NCI-H1694 treated with DMSO at 0.1 percent for 48 hours (cell line): Measurements from ENCODE around the gene CDKN2B.
"Not testable (repeated sequence)": the region's sequence is repeated elsewhere in the genome, so short reads cannot be mapped to it uniquely, and the experiment has no call there.

ENCODE experiments used
- DNase-seq: peaks from one replicate; lab custom pipeline; 2025; lab: John Stamatoyannopoulos, UW

CDKN2B gene, protein sequence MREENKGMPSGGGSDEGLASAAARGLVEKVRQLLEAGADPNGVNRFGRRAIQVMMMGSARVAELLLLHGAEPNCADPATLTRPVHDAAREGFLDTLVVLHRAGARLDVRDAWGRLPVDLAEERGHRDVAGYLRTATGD

DNA sequence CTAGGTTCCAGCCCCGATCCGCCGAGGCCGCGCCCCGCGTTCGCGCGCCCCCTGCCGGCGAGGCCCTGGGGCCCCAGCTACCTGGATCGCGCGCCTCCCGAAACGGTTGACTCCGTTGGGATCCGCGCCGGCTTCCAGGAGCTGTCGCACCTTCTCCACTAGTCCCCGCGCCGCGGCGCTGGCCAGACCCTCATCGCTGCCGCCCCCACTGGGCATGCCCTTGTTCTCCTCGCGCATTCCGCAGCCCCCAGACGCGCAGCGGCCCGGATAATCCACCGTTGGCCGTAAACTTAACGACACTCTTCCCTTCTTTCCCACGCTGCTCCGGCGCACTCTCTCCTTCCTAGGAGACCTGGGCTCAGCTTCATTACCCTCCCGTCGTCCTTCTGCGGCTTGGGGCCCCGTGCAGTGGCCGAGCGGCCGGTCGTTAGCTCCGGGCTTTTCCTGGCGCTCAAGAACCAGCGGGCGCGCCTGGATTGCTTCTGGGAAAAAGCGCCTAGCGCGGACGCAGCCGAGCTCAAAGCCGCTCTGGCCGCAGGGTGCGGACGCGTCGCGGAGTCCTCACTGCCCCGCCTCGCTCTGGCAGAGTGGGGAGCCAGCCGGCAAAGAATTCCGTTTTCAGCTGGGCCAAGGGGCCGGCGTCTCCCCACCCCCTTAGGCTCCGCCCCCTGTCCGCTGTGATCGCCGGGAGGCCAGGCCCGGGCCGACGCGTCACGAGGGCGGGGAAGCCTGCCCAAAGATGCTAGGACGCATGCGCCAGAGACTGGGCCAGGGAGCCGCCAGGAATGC lies at the start of gene CDKN2B:
TSS of gene CDKN2B (minus strand) at position 589 of the 789 bp plus-strand sequence. CDS start at position 237, 352 bp downstream.
- DNase-seq = peak; percentile 62

DNA sequence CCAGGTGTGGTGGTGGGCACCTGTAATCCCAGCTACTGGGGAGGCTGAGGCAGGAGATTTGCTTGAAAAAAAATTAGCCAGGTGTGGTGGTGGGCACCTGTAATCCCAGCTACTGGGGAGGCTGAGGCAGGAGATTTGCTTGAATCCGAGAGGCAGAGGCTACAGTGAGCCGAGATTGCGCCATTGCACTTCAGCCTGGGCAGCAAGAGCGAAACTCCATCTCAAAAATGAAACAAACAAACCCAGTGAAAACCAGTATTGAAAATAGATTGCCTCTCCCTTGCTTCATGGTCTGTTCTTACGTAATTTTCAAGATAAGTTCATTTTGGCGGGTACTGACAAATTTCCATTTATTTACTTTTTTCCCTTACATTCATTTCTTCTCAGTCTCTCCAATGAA lies 48.9 kb upstream of the CDKN2B start:
- DNase-seq = not testable (repeated sequence)

DNA sequence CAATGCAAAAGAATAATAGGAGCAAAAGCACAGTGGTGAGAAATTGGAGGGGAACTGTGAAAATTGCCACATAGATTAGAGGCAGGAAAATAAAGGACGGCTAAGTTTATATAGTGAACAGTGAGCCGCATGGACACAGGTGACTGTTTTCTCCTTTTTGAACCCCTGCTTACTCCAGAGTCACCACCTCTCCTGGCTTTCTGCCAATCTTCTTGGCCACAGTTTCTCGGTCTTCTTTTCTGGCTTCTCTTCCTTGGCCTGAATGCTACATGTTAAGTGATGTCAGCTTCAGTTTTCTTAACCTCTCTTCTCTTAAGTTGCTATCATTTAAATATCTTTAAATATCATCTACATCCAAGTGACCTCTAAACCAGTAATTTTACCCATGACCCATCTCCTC lies 47.3 kb upstream of the CDKN2B start:
- no peak for DNase-seq

DNA sequence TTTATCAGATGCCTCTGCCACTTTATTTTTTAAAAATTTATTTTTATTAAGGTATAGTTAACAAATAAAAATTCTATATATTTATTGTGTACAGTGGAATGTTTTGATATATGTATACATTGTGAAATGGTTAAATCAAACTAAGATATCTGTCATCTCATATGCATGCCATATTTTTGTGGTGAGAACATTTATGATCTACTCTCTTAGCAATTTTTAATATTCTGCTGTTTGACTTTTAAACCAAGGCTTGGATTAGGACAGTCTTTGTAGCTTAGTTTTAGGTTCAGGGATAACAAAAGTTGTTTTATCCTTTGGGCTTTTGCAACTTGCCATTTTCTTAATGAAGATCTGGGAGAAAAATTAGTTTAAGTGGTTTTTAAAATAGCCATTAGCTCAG lies 46.0 kb upstream of the CDKN2B start:
- DNase-seq = no peak

DNA sequence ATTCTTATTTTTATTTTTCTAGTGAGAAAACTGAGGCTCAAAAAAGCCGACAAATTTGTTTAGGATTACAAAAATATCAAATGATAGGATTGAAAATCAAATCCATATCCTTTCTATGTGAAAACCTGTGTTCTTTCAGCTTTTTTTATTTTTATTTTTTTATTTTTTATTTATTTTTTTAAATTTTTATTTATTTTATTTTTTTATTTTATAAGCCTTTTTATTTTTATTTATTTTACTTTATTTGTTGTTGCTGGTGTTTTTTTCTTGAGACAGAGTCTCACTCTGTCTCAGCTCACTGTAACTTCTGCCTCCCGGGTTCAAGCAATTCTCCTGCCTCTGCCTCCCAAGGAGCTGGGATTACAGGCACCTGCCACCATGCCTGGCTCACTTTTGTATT lies 45.4 kb upstream of the CDKN2B start:
- DNase-seq = no peak

DNA sequence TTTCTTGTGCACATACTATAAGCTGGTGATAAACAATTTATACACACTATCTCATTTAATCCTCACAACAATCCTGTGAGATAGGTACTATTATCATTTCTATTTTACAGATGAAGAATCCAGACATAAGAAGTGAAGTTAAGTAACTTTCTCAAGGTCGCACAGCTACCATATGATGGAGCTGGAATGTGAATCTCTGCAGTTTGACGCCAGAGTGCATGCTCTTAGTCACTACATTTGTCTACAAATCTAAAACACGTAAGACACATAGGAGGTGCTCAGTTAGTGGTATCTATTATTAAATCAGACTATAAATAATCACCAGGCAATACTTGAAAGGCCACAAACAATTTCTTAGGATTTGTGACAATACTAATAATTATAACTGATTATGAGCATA lies 45.0 kb upstream of the CDKN2B start:
- DNase-seq = no peak

DNA sequence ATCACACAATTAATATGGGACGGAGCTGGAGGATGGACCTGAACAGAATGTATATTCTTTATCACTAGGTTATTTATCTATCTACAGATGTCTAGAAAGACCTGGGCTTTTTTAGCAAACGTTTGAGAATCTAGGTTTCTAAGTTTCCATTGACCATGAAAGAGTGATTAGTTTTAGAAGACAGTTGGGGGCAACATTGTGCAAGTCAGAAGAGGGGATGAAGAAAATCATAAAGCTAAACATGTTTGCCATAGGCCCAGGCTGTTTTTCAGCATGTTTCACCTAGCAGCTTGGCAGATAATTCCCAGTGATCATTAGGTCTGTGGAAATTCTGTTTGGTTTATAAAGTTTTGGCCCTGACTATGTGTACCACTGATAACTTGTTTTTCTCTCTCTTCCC lies 44.1 kb upstream of the CDKN2B start:
- DNase-seq = no peak

DNA sequence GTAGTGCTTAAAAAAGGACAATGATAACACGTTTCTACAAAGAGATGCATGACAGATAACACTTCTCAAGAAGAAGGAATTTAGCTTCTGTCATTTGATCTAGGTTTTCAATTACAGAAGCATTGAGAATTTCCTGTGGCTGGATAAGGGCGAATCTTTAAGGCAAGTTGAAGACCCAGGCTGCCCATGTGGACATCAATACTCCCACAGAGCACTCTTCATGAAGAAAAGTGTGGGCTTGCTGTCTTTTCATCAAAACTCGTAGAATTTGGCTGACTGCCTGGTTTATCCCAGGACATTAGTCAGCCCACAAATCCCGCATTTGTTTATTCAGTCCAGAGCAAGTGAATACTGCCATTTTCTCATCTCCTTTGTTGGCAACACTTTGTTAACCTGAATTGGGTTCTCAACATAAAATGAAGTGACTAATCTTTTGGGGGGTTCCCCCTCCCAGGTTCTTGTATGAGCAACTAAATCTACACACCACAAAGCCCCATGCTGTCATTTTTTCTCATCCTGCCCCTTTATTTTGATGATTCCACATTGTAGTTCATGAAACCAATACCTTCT lies 43.4 kb upstream of the CDKN2B start:
- DNase-seq = no peak

DNA sequence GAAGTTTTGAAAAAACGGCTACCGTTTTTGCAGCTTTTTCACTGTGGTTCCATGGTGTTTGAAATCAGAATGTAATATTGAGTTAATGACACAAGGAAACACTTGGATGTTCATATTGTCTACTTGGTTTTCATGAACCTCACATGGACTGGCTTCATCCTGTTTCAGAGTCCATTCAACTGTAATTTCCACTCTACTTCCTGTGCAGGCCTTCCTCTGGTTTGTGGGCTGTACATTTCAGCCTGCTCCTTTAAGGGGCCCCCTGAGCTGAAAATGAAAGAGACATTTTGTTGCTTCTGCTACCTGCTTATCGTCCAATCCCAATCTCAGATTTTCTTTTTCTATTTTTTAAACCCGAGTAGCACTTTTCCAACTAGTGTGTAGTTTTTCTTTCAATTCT lies 41.8 kb upstream of the CDKN2B start:
- DNase-seq = no peak

DNA sequence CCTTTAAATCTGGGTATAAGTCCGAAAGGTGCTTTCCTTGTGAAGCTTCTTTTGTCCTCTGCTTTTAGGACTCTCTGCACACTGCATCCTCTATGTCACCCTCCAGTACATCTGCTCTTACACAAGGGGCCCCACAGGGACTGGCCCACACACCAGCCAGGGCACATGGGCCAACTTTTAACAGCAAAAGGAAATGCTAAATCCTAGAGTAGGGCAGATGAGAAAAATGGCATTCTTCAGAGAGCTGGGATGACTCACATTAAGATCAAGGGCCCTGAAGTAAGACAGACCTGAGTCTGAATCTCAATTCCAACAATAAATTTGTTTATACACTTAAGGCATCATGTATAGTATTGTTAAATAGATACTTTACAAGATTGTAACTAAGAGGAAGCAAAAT lies 40.3 kb upstream of the CDKN2B start:
- no peak for DNase-seq

DNA sequence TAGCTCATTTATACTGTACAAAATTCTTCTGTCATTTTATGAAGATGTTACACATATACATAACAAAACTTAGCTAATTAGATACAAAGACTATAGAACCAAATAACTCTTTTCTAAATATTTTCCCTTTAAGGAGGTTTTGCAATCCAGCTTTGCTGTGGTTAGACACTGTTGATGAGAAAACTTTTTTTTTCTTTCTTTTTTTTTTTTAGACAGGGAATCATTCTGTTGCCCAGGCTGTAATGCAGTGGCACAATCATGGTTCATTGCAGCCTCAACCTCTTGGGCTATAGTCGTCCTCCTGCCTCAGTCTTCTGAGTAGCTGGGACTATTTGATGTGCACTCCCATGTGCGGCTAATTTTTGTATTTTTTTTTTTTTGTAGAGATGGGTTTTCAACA lies 38.5 kb upstream of the CDKN2B start:
- no peak for DNase-seq

DNA sequence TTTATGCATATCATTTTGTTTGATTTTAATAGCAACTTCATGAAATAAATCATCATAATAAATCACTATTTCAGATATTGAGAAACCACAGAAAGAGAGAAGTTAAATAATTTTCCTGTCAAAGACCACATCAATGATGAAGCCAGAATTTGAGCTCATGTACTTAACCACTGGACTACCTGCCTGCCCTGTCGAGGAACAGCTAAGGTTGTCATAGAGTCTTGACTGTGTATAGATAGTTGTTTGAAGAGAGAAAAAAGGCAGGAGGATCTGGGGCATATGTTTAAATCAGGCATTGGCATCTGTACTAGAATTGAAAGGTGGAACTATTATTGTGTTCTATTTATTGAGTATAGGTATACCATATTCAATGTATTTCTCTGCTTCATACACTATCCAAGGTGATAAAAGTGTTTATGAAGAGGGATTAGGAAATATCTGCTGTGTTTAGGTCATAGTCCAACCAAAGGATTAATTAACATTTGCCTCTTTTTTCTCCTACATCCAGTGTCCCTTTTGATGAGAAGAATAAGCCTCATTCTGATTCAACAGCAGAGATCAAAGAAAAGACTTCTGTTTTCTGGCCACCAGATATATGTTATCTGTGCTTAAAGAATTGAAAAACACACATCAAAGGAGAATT lies 37.3 kb upstream of the CDKN2B start:
- DNase-seq = no peak

DNA sequence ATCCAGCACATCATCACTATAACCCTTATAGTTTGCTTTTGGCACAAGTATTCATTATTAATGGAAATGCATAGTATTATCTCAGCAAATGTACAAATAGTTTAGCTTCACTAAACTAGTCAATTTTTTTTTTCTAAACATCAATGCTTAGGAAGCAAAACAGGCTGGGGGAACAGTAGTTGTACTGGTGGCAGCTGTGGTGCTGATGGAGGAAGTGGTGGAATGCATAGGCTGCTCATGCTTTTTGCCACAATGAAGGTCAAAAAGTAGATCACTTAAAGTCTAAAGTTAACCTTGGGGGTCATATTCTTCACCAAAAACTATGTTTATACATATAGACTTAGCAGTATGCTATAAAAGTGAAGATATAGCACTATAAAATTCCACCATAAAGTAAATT lies 36.3 kb upstream of the CDKN2B start:
- no peak for DNase-seq

DNA sequence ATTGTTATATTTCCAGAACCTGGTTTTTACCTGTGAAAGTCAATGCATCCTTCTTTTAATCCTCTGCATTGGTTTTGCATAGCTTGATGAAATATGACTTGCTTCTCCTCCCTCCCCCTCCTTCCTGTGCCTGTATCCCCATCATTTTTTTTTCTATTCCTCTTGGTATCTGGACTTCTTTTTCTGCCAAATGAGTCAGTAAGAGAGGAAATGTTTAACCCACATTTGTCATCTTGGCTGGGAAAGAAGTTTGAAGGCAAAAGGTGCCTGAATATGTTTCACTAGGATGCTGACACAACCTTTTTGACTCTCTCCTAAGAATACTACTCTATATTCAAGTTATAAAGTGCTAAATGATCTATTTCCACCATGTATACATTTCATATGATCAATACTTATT lies 35.5 kb upstream of the CDKN2B start:
- DNase-seq = no peak

DNA sequence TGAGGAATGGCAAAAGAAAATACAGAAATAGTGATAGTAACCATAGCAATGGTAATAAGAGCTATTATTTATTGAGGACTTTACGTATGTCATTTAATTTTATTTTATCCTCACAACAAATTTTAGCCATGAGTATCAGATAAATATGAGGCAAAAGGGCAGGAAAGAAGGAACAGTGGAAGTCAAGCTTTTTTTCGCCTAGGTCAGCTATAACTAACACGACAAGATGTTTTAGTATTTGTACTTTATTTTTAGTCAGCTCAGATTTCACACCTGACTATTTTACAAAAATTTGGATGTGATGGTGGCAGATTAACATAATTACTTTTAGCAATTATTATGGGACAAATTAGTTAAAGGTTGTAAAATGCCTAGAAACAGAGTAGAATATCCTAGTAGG lies 34.8 kb upstream of the CDKN2B start:
- DNase-seq = no peak

DNA sequence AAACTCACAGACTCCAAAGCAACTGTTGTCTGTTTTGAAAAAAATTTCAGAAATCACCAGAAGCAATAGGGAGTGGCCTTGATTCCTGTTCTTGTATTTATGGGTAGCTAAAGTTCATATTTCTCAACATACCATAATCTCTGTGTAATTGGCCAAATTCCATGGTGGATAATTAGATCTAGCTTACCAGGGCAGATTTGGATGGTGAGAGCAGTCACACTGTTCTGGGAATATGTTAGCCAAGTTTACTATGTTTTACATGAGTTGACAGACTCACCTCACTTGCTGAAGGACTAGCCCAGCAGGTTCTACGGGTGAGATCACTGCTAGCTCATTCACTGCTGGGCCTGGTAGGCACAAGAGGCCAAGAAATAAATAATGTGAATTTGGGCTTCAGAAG lies 32.7 kb upstream of the CDKN2B start:
- DNase-seq = no peak

DNA sequence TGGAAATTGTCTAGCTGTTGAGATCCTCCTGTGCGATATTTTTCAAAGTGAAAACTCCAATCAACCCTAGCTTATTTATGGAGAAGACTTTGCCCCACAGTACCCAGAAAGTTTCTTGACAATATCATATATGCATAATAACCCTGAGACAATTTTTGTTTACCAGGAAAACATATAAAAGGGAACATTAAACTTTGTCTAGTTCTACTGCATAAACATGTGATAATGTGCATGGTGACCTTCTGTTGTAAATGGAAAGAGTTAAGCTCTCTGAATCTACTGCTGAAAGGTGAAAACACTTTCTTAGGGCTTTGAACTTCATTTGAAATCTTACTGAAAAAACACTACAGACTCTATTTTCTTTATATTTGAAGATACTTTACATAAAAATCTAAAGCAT lies 32.2 kb upstream of the CDKN2B start:
- DNase-seq = no peak

DNA sequence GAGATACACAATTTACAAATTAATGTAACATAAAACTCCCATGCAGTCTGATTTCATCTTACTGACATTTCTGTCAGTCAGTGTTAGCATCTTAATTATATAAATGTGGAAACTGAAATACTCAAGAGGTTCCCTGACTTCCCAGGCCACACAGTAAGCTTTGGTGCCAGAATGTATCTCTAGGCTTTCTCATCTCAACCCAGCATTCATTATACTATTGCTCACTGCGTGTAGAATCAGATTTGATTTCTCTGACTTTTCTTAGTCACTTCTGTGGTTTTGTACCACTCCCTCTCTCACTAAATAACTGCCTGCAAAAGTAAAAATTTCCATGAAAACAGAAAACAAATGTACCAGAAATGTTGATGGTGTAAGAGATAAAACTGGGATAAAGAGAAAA lies 31.7 kb upstream of the CDKN2B start:
- no peak for DNase-seq

DNA sequence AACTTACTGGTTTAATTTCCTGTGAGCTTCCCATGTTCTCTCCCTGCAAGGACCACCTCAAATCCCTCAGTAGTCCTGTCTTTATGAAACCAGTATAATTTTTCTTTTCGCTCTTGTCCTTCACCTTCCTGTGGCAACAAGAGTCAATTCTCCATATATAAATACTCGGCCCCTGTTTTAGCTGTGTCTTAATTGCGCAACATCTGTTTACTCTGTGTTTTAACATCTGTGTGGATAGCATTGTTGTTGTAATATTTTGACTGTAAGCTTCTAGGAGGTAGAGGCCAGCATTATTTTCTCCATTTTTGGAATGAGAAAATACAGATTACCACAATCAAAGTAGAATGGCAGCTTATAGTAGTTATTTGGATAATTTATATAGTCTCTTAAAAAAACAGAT lies 30.2 kb upstream of the CDKN2B start:
- DNase-seq = no peak

DNA sequence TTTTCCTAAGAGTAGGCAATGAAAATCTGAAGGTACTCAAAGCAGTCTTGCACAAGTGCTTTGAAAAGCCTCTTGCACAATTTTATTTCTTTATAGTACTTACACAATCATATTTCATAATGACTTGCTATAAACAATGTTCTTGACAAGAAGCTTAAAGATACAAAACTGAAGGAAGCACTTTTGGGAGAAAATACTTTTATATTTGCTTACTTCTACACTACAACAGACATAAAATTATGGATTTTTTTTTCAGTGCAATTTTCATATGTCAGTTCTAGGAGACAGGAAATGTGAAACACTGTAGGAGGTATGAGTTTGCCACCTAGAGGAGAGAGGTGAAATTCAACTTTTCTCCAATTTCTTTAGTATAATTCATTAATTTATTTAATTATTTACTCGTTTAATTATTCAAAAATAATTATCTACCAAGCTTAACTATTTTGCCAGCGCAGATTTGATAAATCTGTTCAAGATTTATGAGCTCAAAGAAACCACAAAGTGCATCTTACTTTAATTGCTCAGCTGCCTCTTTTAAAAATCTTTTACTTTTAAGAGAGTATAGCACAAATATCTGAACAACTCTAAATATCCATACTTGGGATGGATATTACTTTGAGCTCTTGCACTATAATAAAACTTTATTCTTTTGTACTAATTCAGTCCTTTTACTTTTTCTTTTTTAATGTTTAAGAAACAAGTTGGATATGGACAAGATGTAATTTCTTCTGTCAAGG lies 29.0 kb upstream of the CDKN2B start:
- DNase-seq = peak; percentile 46

DNA sequence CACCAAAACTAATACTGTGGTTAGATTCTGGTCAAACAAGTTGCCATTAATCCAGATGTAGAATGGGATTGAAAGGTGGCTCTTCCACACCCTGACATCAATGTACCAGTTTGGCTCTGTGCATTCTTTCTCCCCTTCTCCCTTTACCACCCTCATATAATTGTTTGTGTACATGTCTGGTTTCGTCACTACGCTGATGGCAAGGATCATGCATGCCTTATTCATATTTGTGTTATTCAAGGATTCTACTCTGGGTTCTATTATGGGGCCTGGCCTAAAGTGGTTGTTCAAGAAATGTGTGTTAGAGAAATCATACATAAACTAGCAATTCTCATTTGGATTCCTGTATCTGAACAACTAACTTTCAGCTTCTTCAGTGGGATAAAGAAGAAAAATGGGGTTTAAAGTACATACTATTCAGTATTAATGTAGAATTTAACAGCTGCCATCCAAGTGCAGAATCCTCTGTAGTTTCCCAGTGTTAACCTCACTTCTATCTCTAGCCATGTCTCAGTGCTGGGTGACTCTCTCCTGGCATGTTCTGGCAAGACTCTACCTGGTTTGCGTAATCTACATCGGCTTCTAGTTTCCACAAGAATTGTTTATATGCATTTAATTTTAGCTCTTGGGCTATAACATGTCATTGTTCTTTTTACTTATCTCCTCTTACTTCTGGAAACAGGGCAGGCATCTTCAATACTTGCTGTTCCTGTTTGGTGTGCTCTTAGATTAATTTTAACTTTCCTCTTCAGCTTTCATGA lies 27.9 kb upstream of the CDKN2B start:
- DNase-seq = no peak

DNA sequence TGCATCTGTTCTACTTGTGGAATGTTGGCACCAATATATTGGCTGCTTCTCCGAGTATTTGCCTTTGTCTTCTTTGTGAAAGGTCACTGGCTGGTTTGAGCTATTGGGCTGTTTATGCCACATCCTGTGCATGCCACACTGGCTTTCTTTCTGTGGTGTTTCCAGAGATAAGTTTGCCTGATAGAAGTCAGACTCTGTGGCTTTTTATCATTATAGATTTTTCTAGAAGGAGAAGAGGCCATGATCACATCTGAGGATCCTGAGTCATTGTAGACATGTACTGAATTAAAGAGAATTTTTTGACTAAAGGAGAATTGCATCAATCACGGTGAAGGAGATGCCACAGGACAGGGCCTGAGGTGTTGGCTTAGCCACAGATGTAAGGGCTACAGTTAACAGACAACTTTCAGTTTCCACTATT lies 26.5 kb upstream of the CDKN2B start:
- DNase-seq = no peak
